ENCODE results near the gene ITGA3.

GRCh38 chr17:50022463-50023130, 33.3 kb upstream of the ITGA3 start:
- no peak for TF ChIP-seq CTCF (IDR thresholded peaks at IDR 0.05)
- TF ChIP-seq POLR2AphosphoS5 (IDR thresholded peaks at IDR 0.05), result no peak
- no peak for TF ChIP-seq POLR2A (IDR thresholded peaks at IDR 0.05; ENCODE audit: low read depth)
- TF ChIP-seq EP300 (IDR thresholded peaks at IDR 0.05), result no peak

Data from esophagus muscularis mucosa (tissue), 4 donors.